OCI-LY1 (cell line): ENCODE data around the gene GMNN.
"Not testable (repeated sequence)": the region's sequence is repeated elsewhere in the genome, so short reads cannot be mapped to it uniquely, and the experiment has no call there.

Experiments
- H2AFZ ChIP-seq: fragments of 200-600 bp; sonication (generic), shearing (Covaris generic); 2 replicates; pipeline ENCODE4 v1.6.0; 2014; ENCODE audit warnings: antibody characterized with exemption, mild to moderate bottlenecking, low read length
- H3F3A ChIP-seq: fragments of 200-600 bp; sonication (generic), shearing (Covaris generic); 2 replicates; pipeline ENCODE4 v1.6.0; 2014; ENCODE audit warnings: mild to moderate bottlenecking, antibody characterized with exemption, low read length, moderate library complexity; ENCODE audit not compliant: insufficient read depth
- H3K27ac ChIP-seq: fragments of 200-600 bp; sonication (generic); 2 replicates; pipeline ENCODE4 v1.5.1; 2014; ENCODE audit warnings: low read length, mixed run types, mild to moderate bottlenecking, low read depth; ENCODE audit not compliant: poor library complexity, severe bottlenecking
- H3K27me3 ChIP-seq: fragments of 200-600 bp; sonication (generic); 2 replicates; pipeline ENCODE4 v1.6.0; 2014; ENCODE audit warnings: antibody characterized with exemption, mild to moderate bottlenecking, low read length, moderate library complexity; ENCODE audit not compliant: insufficient read depth
- H3K36me3 ChIP-seq: fragments of 200-600 bp; sonication (generic); 2 replicates; pipeline ENCODE4 v1.6.1; 2014; ENCODE audit warnings: mild to moderate bottlenecking, antibody characterized with exemption, low read length, moderate library complexity, mixed read lengths; ENCODE audit not compliant: insufficient read depth
- H3K4me1 ChIP-seq: fragments of 200-600 bp; sonication (generic); 2 replicates; pipeline ENCODE4 v1.5.1; 2014; ENCODE audit warnings: mild to moderate bottlenecking, low read length, moderate library complexity; ENCODE audit not compliant: insufficient read depth, severe bottlenecking
- H3K4me2 ChIP-seq: fragments of 200-600 bp; sonication (generic), shearing (Covaris generic); 2 replicates; pipeline ENCODE4 v1.6.1; 2014; ENCODE audit warnings: low read length
- H3K4me3 ChIP-seq: fragments of 200-600 bp; sonication (generic); 2 replicates; pipeline ENCODE4 v1.5.1; 2014; ENCODE audit warnings: low read length, low read depth, mild to moderate bottlenecking, mixed read lengths; ENCODE audit not compliant: poor library complexity, severe bottlenecking
- H3K79me2 ChIP-seq: fragments of 200-600 bp; shearing (Covaris generic); 2 replicates; pipeline ENCODE4 v1.6.1; 2016; ENCODE audit warnings: mixed run types, low read length, mixed read lengths; ENCODE audit not compliant: insufficient read depth
- H3K9ac ChIP-seq: fragments of 200-600 bp; sonication (generic), shearing (Covaris generic); 2 replicates; pipeline ENCODE4 v1.6.1; 2014; ENCODE audit warnings: mild to moderate bottlenecking, low read length, mixed read lengths
- H3K9me2 ChIP-seq: fragments of 200-600 bp; sonication (generic), shearing (Covaris generic); 2 replicates; pipeline ENCODE4 v1.6.1; 2014; ENCODE audit warnings: low read depth, mild to moderate bottlenecking, low read length, mixed read lengths
- H3K9me3 ChIP-seq: fragments of 200-600 bp; shearing (Covaris generic); 2 replicates; pipeline ENCODE4 v1.6.1; 2014; ENCODE audit warnings: low read length, mixed read lengths
- H4K20me1 ChIP-seq: fragments of 200-600 bp; sonication (generic), shearing (Covaris generic); 2 replicates; pipeline ENCODE4 v1.6.0; 2016; ENCODE audit warnings: mild to moderate bottlenecking, low read length; ENCODE audit not compliant: insufficient read depth
- CTCF ChIP-seq: fragments of 200-600 bp; sonication (generic), shearing (Covaris generic); IDR thresholded peaks from 2 replicates; pipeline ENCODE4 v1.5.1; 2017; ENCODE audit warnings: mild to moderate bottlenecking, antibody characterized with exemption, low read length, moderate library complexity, mixed read lengths
- EZH2 ChIP-seq: fragments of 200-600 bp; sonication (generic), shearing (Covaris generic); IDR thresholded peaks from 2 replicates; pipeline ENCODE4 v1.8.0; 2017; ENCODE audit warnings: borderline replicate concordance, mixed run types, mild to moderate bottlenecking, antibody characterized with exemption, low read length, moderate library complexity, mixed read lengths

The GMNN gene

GRCh38 chr6:24774696-24775519, at the start of gene GMNN:
GMNN (plus strand) TSS chr6:24774937; CDS start chr6:24777247, 2,310 bp downstream.
- no peaks in the 10 kb centered on the region for H3K9me2 ChIP-seq
- 0 out of 2 replicates have a peak, but pooled peaks cover 3% of the 10 kb centered on the region for H3F3A ChIP-seq
- H3K9ac ChIP-seq, result peak within 1 kb of the TSS; percentile 99
- peak within 1 kb of the TSS; percentile 98 for H3K27ac ChIP-seq
- peak within 1 kb of the TSS; percentile 62 for H2AFZ ChIP-seq
- peak within 1 kb of the TSS; percentile 94 for H3K4me3 ChIP-seq
- H3K79me2 ChIP-seq, result peaks cover 47% of the 10 kb centered on the region
- peaks cover 47% of the 10 kb centered on the region for H3K4me1 ChIP-seq
- no peaks in the 10 kb centered on the region for H3K27me3 ChIP-seq
- H3K4me2 ChIP-seq, result peak within 1 kb of the TSS; percentile 92
- peaks cover 37% of the 10 kb centered on the region for H3K36me3 ChIP-seq
- no peaks in the 10 kb centered on the region for H4K20me1 ChIP-seq
- H3K9me3 ChIP-seq, result no peaks in the 10 kb centered on the region
- TF ChIP-seq EZH2 (no peak), CTCF (no peak)

- H4K20me1 ChIP-seq, H3K4me1 ChIP-seq, H3K27me3 ChIP-seq, H3K36me3 ChIP-seq, H3K4me2 ChIP-seq, H3F3A ChIP-seq, H3K9me2 ChIP-seq, H2AFZ ChIP-seq, H3K9ac ChIP-seq, H3K4me3 ChIP-seq, H3K79me2 ChIP-seq, H3K27ac ChIP-seq: not testable (repeated sequence)
- H3K9me3 ChIP-seq, result peaks cover 19% of the 10 kb centered on the region
These were observed 44.1 kb upstream of the GMNN start for GRCh38 chr6:24730653-24731052.

GRCh38 chr6:24731456-24732134, 43.1 kb upstream of the GMNN start:
- not testable (repeated sequence) for H4K20me1 ChIP-seq, H3K4me3 ChIP-seq, H3K9ac ChIP-seq, H3K79me2 ChIP-seq, H2AFZ ChIP-seq, H3K4me1 ChIP-seq, H3K4me2 ChIP-seq, H3K9me2 ChIP-seq, H3K36me3 ChIP-seq, H3K27ac ChIP-seq, H3K27me3 ChIP-seq, H3F3A ChIP-seq
- H3K9me3 ChIP-seq, result peaks cover 19% of the 10 kb centered on the region

GRCh38 chr6:24734166-24734565, 40.6 kb upstream of the GMNN start:
- Histone ChIP-seq H3K36me3 (no peaks in the 10 kb centered on the region), H3K27ac (no peak overlapping the region), H3K27me3 (no peaks in the 10 kb centered on the region), H3F3A (no peaks in the 10 kb centered on the region), H3K4me1 (no peaks in the 10 kb centered on the region), H3K4me3 (no peak overlapping the region), H3K9me2 (no peaks in the 10 kb centered on the region), H2AFZ (no peak overlapping the region), H3K9me3 (peaks cover 19% of the 10 kb centered on the region), H3K79me2 (no peaks in the 10 kb centered on the region), H3K4me2 (no peak overlapping the region), H3K9ac (no peak overlapping the region), H4K20me1 (no peaks in the 10 kb centered on the region)
- no peak for TF ChIP-seq CTCF
- TF ChIP-seq EZH2, result no peak

- H3K9ac ChIP-seq, H3K9me2 ChIP-seq, H4K20me1 ChIP-seq, H2AFZ ChIP-seq, H3K27ac ChIP-seq, H3K4me1 ChIP-seq, H3K79me2 ChIP-seq, H3K4me3 ChIP-seq, H3K36me3 ChIP-seq, H3K27me3 ChIP-seq, H3F3A ChIP-seq, H3K4me2 ChIP-seq: not testable (repeated sequence)
- peaks cover 18% of the 10 kb centered on the region for H3K9me3 ChIP-seq
These were observed 40.0 kb upstream of the GMNN start for GRCh38 chr6:24734710-24735109.
